ENCODE measurements around the gene DPF3.

DPF3 gene

GRCh38 chr14:72599579-72600470 is 294.1 kb downstream of the DPF3 start:
- DNase-seq (ENCODE audit: low spot score), result no peak

GRCh38 chr14:72598306-72598705 is 295.6 kb downstream of the DPF3 start:
- DNase-seq (ENCODE audit: low spot score), result no peak

- DNase-seq (ENCODE audit: low spot score), result no peak
Measured at GRCh38 chr14:72597252-72598233, 296.4 kb downstream of the DPF3 start.

GRCh38 chr14:72595152-72595862 is 298.6 kb downstream of the DPF3 start:
- DNase-seq (ENCODE audit: low spot score), result no peak

- no peak for DNase-seq (ENCODE audit: low spot score)
Measured at GRCh38 chr14:72594099-72594901, 299.6 kb downstream of the DPF3 start.

GRCh38 chr14:72591391-72591790 is 302.5 kb downstream of the DPF3 start:
- DNase-seq (ENCODE audit: low spot score), result no peak

GRCh38 chr14:72590577-72590976 is 303.3 kb downstream of the DPF3 start:
- DNase-seq (ENCODE audit: low spot score), result no peak

GRCh38 chr14:72589652-72590051 is 304.2 kb downstream of the DPF3 start:
- DNase-seq (ENCODE audit: low spot score), result no peak

GRCh38 chr14:72588521-72588920 is 305.4 kb downstream of the DPF3 start:
- no peak for DNase-seq (ENCODE audit: low spot score)

GRCh38 chr14:72583316-72584272 is 310.3 kb downstream of the DPF3 start:
- no peak for DNase-seq (ENCODE audit: low spot score)

- no peak for DNase-seq (ENCODE audit: low spot score)
Measured at GRCh38 chr14:72582582-72582981, 311.3 kb downstream of the DPF3 start.

- DNase-seq (ENCODE audit: low spot score), result no peak
Measured at GRCh38 chr14:72578514-72578913, 315.4 kb downstream of the DPF3 start.

GRCh38 chr14:72577521-72577920 is 316.4 kb downstream of the DPF3 start:
- DNase-seq (ENCODE audit: low spot score), result no peak

GRCh38 chr14:72576258-72576657 is 317.6 kb downstream of the DPF3 start:
- no peak for DNase-seq (ENCODE audit: low spot score)

- no peak for DNase-seq (ENCODE audit: low spot score)
Measured at GRCh38 chr14:72574715-72575114, 319.2 kb downstream of the DPF3 start.

- DNase-seq (ENCODE audit: low spot score), result no peak
Measured at GRCh38 chr14:72573725-72574417, 320.0 kb downstream of the DPF3 start.
